HG02840 (cell line): ENCODE results near the gene RGS4.

ENCODE experiments used
- ATAC-seq: cut with Tn5 transposase; IDR thresholded peaks from one replicate; pipeline ENCODE4 v1.9.1; 2021; ENCODE audit warnings: mild to moderate bottlenecking, moderate library complexity, moderate number of reproducible peaks; ENCODE audit not compliant: unreplicated experiment, low FRiP score

Gene RGS4

GRCh38 chr1:163069142-163069541, at the start of gene RGS4:
RGS4 (plus strand) TSS chr1:163069361; CDS start chr1:163069485, 124 bp downstream.
- ATAC-seq = no peak

DNA sequence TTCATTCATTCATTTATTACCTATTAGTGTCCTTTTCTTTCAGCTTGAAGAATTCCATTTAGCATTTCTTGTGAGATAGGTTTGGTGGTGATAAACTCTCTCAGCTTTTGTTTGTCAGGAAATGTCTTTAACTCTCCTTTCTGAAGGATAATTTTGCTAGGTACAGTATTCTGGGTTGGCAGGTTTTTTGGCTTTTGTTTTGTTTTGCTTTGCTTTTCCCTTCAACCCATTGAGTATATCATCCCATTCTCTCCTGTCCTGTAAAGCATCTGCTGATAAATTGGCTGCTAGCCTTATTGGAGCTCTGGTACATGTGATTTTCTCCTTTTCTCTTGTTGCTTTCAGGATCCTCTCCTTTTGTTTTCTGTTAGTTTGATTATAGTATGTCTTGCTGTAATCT, 47.0 kb upstream of the RGS4 start:
- no peak for ATAC-seq

GRCh38 chr1:163027610-163028009, 41.6 kb upstream of the RGS4 start:
- ATAC-seq = no peak

GRCh38 chr1:163029901-163030300, 39.3 kb upstream of the RGS4 start:
- no peak for ATAC-seq

- no peak for ATAC-seq
Observed at GRCh38 chr1:163035446-163036249, 33.5 kb upstream of the RGS4 start.

- no peak for ATAC-seq
Observed at GRCh38 chr1:163036671-163037070, 32.5 kb upstream of the RGS4 start.

DNA sequence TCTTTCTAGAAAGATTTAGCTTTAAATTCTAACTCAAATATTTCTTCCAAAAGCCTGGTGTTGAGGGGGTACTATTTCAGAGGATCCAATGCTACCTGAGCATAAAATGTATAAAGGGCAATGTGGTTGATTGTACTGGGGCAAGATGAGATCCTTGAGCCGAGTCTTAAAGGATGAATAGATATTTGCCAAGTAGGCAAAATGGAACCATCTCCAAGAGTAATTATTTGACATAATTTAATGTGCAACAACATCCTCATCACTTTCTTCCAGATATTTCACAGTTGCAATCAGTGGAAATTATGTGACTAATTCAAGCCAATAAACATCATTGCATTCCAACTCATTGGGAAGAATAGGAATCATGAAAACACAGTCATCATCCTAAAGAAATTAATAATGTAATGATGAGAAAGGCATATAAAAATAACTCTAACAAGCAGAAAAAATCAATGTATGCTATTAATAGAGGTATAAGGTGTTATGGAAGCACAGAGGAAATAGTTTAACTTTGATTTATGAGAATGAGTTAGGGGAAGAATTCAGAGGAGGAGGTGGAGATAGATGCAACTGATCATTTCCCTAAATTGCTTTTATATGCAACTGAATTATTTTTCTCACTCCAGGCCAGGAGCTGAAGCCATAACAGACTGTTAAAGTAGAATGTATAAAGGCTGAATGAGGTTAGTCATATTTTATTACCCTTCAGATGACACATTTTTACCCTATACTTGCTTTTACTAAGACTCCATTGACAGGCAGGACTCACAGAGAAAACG, 30.0 kb upstream of the RGS4 start:
- ATAC-seq = no peak

DNA sequence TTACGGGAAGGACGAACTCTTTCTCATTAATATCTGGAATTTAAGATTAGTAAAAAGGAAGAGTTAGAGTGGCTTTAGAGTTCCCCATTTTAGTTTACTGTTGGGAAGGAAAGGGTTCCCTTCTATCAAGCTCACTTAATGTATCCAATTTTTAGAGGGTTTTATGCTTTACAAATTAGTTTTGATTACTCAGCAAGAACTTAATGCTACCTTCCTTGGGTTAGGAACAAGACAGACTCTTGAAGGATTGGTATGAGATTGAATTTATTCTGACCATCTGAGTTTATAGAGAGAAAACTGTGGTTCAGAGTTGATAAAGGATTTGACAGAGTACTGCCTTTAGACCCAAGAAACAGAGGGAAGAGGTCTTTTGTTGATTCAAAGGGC, 29.5 kb upstream of the RGS4 start:
- no peak for ATAC-seq

DNA sequence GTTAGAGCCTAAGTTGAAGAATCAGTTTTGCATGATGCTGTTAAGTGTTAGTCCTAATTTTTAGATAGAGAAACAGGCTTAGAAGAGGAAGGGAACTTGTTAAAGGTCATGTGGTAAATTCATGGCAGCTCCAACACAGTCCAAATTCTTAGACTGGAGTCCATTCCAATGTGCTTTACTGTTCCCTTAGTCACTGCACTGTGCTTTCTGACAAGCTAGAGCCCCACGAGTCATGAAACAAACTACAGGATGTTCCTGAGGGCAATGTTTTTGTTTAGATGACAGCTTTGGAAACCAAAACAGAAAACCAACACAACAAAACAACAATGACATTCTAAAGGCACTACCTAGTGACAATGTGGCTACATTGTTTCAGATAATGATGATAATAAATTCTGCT, 23.1 kb upstream of the RGS4 start:
- no peak for ATAC-seq

GRCh38 chr1:163047951-163048659, 21.1 kb upstream of the RGS4 start:
- no peak for ATAC-seq

- no peak for ATAC-seq
Observed at GRCh38 chr1:163048869-163049268, 20.3 kb upstream of the RGS4 start.

DNA sequence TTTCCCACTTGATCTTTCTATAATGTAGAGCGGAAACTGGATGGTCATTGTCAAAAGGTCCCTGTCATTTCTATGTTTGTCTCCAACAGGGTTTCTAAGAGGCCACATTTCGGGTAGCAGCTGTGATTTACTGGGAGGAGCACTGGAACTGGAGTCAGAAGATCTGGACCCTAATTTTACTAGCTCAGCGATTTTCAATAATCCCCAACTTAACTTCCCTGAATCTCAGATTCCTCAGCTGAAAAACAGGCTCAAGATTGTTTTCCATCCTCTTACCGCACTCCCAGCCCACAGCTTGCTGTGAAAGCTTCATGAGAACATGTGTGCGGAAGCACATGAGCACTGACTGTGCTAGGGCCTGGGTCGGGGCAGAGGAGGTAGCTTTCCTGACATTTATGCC, 19.9 kb upstream of the RGS4 start:
- ATAC-seq = no peak

DNA sequence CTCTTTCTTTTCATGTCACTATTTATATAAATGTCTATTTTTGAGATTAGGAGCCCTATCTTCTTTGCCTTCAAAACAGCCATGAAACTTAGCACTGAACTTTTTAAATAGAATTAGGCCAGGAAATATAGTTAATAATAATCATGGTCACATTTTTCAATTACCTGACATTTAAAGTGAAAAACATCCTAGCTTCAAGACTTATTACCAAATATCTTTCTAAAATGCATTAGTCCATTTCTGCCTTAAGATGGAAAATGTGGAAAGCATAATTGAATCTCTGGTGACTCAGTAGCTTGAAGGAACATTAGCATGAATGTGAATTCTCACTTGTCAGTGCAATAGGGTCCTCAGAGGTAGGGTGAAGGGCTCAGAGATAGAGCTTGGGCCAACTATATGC, 18.7 kb upstream of the RGS4 start:
- ATAC-seq = no peak

- ATAC-seq = no peak
Observed at GRCh38 chr1:163054181-163054591, 15.0 kb upstream of the RGS4 start.

DNA sequence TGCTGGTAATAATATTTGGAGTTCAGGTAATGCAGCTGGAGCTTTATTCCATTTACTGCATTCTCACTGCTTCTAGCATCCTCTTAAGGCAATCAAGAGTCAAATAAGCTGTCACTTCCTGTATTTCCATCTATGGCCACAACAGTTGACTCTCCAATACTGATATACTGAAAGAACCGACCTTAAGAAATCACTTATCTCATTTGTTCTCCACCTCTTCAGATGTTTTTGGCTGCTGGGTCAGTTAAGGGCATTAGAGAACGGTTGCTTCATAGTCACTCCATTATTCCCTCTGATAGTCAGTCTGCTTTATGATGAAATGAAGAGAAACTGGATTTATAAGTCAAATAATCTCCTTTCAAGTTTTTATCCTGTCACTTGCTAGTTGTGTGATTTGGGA, 14.2 kb upstream of the RGS4 start:
- no peak for ATAC-seq

GRCh38 chr1:163055531-163055930, 13.6 kb upstream of the RGS4 start:
- no peak for ATAC-seq

DNA sequence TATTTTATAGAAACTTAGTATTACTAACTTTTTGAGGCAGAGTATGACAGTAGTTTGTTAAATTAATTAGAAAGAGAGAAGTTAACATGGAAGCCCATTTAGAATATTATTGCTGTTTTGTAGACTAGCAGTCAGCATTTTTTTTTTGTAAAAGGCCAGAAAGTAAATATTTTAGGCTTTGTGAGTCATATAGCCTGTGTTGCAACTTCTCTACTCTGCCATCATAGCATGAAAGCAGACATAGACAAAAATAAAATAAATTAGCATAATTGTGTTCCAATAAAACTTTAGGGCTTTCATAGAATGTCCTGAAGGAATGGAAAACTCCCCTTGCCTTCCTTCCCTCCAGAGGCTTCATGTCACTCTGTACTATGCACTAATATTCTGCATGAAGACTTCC, 12.3 kb upstream of the RGS4 start:
- ATAC-seq = no peak

DNA sequence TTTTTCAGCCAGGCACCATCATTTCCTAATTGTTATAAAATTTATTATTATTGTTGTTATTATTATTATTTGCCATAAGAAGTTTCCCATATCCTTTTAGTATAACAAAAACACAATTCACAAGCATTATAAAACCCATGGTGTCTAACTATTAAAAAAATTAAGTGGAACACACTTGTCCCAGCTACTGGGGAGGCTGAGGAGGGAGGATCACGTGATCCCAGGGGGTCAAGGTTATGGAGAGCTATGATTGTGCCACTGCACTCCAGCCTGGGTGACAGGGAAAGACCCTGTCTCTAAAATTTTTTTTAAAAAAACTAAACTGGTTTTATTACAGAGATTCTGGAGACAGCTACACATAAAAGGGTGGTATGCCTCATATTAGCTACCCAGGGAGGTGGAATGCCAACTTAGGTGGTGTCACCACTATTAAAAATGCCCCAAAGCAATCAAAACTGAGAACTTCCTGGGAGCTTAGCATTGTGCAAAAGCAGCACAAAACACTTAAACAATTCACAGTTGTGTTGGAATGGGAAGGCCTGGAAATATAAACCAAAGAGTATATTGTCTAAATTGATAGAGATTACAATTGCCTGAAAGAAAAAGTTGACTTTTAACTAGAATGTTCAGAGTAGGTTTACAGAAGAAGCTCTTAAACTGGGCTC, 8.7 kb upstream of the RGS4 start:
- no peak for ATAC-seq

DNA sequence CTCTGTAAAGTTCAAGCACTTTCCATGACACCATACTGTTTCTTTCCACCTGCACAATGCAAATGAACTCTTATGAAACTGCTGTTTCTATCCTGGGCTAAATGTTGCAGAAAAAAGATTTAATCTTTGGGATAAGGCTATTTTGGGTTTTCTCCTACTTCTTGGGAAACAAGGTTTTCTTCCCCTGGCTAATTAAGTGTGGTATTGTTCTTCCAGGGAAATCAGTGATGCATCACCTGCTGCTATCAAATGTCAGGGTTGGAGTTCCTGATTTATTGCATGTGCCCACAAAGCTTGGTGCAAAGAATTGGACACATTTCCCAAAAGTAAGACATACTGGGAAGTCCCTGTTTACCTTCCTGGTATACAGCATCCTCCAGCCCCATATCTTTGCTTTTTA, 6.0 kb upstream of the RGS4 start:
- no peak for ATAC-seq

DNA sequence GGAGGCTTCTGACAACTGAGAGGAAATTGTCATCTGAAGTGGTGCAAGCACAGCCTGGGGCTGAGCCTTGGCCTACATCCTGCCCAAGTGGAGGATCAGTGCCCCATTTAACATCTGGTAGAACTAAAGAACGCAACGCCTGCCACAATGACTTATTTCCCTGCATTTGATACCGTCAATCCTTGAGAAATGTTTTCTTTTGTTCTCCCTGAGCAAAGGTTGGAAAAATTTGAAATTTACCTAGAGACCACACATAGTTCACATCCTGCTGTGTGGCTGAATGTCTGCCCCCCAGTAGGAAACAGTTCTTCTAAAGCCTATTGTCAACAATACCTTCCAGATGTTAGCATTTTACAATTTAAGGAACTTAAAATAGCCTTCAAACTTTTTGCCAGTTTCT, 5.6 kb upstream of the RGS4 start:
- ATAC-seq = no peak

DNA sequence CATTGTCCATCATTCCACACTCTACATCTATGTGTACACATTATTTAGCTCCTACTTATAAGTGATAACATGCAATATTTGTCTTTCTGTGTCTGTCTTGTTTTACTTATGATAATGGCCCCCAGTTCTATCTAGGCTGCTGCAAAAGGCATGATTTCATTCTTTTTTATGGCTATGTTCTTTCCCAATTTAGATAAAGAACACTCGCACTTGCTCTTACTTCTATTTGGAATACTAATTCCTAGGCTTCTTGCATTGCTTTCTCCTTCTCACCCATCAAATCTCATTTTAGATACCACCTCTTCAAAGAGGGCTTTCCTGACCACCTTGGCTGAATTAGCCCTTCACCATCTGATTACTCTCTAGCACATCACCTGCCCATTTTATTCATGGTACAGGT, 3.0 kb upstream of the RGS4 start:
- no peak for ATAC-seq
